HG03139 (cell line): Measurements from ENCODE around the gene TMEM236.
A peak's percentile ranks its signal among the peaks of the same experiment; 100 is the strongest.

Experiments
- ATAC-seq: cut with Tn5 transposase; IDR thresholded peaks from one replicate; pipeline ENCODE4 v1.9.1; 2021; ENCODE audit not compliant: unreplicated experiment

Gene TMEM236

DNA sequence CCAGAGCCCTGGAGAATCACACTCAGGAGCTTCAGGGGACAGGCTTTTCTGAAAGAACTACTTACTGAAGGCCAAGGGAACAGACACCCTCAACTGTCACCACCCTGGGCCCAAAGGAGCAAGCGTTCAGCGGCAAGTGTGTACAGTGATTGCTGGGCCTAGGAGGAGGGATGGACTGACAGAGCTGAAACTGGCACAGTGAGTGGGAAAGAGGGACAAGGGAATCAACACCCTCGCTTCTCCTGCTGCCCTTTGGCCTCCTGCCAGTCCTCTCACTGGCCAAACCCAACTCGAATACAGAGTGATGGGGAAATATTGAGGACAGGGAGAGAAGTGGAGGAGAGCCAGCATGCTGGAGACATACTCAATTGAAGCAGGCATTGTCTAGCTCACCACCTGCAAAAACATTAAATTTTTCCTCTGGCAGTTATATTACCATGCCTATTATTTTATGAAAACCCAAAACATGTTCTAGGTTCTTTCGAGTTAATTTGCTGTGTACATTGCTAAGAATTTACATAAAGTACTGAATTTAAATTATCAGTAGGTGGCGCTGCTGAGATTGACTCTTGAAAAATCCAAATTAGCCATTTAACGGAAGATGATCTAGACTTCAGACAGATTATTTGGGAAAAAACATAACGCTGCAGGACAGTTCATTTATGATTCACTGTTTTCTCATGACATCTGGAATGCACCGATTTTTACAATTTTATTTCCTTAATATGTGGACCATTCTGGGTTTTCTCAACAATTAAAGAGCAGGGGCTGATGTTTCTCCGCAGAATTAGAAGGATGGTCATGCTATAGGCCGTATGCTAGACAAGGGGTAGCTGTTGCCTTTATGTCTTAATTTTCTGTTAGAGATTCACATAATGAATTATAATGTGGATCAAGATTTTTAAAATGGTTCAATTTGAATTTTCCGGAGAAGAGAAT, 14.7 kb upstream of the TMEM236 start:
- no peak for ATAC-seq

DNA sequence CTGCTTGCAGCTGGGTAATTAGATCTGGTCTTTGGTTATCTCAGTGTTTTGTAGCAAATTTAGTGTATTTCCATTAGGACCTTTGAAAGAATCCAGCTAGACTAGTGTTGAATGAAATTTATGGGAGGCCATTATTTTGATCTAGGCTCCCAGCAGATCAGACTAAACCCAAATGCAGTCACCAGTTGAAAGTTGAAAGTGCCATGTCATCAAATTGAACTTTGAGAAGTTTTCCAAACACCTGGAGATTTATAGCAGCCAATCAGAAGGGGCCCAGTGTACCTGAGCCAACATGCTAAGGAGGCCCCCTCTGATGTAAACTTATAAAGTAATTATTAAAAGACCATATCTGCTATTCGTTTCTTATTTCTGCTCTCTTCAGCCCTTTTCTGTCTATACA, 11.3 kb upstream of the TMEM236 start:
- no peak for ATAC-seq

DNA sequence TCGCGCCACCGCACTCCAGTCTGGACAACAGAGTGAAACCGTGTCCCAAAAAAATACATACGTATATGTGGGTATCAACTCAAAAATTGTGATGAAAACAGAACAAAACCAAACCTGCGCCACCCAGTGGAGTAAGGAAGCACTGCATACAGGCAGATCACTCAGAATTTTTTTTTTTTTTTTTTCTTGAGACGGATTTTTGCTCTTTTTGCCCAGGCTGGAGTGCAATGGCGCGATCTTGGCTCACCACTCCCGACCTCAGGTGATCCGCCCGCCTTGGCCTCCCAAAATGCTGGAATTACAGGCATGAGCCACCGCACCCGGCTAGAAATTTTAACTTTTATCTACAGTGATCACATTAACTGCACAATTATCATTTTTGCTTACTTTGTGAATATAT, 9.1 kb upstream of the TMEM236 start:
- no peak for ATAC-seq

DNA sequence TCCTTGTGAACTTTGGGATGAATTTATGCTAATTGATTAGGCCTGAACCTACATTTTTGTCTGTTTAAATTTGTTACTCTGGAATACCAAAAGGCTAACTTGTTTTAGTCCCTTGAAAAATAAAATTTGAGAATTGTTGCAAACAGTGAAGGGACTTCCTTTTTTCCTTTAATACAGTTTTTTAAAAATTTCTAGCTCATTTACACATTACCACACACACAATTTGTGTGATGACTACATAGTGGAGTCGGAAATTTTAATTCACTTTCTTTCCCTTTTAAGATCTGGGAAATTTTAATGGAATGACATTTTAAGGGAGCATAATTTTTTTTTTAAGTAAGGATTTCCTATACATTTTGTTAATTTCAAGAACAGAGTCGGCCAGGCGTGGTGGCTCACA, 8.6 kb upstream of the TMEM236 start:
- ATAC-seq = no peak

DNA sequence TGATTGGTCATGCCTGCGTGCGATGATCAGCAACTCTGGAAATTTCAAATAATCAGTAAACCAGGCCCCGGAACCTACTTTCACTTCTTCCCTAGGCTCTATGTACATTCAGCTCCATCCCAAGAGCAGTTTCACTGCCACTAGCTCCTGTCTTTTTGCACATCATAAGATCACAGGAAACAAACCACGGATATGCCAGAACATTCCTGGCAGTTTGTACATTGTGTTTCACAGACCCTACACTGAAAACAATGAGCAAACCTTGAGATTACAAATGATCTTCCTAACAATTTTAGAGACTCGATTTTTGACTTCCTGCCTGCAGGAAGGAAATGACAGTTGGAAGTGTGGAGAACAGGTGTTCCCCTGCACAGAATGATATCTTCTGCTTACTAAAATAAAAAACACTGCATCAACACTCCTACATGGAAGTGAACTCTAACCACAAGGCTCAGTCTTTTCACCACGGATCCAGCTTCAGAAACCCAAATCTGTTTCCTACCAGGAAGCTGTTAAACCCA, 7.6 kb upstream of the TMEM236 start:
- no peak for ATAC-seq

DNA sequence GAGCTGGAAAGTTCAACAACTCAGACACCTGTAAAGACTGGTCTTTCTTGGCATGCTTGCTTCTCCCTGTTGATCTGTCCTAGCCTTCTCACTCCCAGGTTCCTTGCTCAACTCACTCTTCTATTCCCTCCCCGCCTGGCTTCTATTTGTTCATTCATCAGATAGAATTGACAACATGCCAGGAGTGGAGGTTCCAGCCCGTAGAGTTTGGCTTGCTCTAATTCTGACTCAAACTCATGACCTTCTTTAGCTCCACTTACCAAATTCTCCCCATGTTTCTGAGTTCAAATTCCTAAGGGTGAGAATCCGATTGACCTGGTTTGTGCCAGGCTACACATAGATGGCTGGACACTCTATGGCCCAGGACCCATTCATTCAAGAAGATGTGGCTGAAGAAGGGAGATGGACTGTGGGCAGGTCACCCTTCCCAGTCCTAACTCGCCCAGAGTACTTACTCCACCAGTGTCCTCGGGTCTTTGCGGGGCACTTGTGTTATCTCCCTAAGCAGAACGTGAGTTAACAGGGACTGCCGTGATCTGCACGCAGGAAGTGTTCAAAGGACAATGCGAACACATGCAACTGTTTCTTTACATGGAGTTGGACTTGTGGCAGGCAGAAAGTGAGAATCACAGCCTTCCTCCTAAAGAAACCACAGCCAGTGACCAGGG, 4.0 kb upstream of the TMEM236 start:
- ATAC-seq = no peak

DNA sequence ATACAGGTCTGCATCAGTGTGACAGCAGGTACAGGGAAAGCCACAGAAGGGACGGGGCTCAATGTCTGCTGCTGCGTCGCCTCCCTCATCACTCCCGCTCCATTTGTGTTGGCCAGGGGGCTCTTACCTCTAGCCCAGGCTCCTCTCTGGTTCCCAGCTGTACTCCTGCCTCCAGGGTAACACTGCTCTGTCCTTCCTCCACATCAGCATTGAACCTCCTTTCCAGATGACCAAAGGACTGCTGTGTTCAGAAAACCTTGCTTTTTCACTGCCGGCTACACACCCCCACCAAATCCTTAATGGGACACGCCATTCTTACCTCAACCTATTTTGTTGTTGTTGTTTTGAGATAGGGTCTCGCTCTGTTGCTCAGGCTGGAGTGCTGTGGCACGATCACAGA, 2.1 kb upstream of the TMEM236 start:
- ATAC-seq = no peak

DNA sequence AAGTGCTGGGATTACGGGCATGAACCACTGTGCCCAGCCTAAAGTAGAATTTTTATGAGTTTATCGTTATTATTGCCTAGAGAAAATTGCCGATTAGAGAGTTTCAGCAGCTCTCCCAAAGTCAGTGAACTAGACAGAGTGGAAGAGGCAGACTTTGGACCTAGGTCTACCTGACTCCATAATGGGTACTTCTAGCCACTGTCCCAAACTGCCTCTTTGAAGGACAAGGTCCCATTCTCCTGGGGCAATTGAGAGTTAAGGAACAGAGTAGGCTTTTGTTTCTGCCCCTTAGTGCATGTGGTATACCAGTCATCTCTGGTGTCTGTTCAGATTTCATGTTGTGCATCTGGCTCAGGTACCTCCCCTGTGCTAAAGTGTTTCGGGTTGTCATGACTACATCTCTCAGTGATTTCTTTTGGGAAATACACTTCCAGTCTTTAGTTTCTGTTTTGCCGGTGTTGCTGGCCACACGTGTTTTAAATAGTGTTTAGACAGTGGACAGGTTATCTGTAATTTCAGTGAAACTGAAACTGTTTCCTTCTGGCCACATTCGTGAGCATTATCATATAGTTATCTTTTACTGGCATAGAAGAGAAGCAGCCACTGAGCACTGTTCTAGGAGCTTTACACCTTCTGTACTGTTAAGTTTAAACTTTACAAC, 4.7 kb downstream of the TMEM236 start:
- ATAC-seq = peak; percentile 92

DNA sequence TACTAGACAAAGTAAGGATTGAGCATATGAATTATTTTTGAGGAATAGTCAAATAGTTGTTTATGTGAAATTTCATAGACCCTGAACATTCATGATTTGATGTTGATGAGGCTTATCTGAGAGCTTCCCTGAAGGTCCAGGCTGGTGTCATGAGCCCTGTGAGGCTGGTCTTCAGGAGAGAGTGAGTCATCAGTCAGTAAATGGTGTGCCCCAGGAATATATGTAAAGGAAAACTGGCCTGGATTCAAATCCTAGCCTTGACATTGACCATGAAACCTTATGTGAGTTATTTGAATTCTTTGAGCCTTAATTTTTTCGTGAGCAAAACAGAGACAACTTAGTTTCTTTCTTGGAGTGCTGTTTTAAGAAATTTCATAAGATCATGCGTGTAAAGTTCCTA, 6.2 kb downstream of the TMEM236 start:
- ATAC-seq = no peak

DNA sequence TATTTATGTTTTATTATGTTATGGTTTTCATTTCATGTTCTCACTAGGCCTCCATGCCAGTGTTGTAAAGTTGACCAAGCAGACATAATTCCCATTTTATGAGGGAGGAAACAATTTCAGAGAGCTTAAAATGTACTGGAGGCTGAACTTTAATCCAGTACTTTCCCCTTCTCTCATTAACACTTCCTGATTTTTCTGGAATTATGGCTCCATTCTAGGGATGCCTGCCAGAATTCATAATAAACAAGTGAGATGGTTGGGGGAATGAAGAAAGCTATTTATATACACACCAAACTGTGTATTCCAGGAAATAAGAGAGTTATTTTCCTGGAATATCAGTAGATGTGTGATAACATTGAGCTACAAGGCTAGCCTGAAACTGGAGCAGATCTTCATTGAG, 6.9 kb downstream of the TMEM236 start:
- ATAC-seq = no peak

DNA sequence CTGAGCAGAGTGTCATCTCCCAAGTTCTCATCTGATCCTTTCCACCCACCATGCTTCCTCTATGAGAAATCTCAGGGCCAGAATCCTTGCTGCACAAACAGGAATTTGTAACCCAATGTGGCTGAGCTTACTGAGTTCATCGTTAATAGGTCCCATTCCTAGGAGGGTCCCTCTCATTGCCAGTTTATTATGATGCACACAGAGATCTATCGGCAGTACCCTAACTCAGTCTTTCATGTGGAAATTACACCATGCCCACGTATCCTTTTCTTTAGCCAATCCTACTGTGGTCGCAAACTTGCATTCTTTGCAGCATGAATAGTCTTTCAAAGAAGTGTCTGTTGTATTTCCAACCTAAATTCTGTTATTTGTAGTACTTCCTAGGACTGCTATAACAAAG, 12.1 kb downstream of the TMEM236 start:
- ATAC-seq = no peak

DNA sequence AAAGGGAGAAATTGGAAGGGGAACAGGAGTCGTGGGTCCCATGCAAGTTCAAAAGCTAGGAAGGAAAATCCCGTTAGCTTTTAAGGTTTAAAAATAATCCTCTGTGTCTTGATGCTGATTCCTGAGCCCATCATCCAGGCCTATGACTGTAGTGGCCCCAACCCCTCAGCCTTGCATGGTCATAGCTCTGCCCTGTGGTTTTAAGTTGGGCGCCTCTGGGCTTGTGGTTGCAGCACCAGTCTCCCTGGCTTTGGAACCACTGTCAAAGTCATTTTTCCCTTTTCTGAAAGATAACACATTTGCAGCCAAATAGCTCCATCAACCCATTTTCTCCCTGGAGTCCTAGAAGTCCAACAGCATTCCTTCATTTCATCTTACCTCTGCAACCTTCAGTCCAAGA, 13.6 kb downstream of the TMEM236 start:
- ATAC-seq = no peak

DNA sequence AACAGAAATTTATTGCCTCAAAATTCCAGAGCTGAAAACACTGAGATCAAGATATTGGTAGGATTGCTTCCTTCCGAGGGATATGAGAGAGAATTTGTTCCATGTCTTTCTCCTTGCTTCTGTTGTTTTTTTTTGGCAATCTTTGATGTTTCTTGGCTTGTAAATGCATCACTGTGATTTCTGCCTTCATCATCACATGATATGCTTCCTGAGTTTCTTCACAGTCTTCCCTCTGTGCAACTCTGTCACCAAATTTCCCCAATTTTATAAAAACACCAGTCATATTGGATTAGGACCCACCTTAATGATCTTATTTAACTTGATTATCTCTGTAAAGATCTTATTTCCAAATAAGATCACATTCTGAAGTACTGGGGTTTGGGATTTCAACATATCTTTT, 14.7 kb downstream of the TMEM236 start:
- ATAC-seq = no peak

DNA sequence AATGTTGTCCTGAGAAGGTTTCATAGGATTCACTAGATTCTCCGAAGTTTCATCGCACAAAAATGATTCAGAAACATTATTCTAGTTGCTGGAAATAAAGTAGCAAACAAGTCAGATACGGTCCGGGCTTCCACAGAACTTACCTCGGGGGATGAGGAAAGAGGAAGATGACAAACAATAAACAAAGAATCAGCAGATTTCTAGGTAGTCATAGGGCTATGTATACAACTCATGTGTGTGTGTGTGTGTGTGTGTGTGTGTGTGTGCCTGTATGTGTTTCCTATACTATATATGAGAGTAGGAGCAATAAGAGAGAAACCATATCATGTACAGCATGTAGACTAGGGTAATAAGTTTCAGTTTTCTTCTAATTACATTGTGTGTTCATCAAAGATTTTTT, 16.5 kb downstream of the TMEM236 start:
- ATAC-seq = no peak

DNA sequence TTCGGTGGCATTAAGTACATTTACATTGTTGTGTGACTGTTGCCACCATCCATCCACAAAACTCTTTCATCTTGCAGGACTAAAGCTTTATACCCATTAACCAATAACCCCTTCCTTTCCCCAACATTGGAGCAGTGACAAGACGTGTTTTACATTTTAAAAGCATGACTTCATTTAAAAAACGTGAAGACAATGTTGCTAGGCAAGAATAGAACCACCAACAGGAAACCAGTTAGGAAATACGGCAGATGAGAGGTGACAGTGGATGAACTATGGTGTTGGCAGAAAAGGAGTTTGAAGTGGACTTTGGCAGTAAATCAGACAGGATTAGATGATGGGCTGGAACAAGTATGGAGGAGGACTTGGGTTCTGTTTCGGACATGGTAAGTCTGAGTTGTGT, 17.0 kb downstream of the TMEM236 start:
- ATAC-seq = no peak

DNA sequence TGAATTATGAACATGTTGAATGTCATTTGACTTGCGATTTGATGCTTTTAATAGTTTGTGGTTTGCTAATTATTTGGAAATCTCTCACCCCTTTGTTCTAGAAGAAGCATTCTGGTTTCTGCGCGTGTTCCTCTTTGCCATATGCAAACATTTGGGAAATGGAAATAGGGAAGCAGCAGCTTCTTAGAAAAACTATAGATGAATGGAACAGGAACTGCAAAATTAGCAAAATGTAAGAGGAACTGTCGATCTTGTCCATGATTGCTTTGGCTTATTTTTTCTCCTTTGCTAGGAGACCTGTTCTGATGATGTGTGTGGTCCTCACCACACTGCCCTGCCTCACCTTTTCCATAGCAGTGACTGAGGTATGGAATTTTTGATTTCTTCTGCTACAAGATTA, 19.0 kb downstream of the TMEM236 start:
- no peak for ATAC-seq

DNA sequence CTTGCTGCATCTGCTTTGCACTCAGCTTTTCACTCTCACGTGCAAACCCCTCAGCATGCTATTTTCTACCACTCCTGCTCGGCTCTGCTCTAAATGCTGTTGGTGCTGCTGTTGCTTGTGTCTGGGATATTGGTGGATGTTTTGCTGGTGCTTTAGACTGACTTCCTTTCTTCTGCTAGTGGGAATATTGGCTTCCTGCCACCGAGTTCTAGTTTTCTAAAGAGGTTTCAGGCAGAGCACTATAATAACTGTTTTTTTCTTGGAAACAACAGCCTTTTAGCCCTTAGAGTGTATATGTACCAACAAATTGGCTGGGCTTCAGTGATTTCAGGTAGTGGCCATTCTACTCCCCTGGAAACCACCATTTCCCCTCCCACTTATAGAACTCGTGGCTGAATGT, 27.8 kb downstream of the TMEM236 start:
- ATAC-seq = no peak

DNA sequence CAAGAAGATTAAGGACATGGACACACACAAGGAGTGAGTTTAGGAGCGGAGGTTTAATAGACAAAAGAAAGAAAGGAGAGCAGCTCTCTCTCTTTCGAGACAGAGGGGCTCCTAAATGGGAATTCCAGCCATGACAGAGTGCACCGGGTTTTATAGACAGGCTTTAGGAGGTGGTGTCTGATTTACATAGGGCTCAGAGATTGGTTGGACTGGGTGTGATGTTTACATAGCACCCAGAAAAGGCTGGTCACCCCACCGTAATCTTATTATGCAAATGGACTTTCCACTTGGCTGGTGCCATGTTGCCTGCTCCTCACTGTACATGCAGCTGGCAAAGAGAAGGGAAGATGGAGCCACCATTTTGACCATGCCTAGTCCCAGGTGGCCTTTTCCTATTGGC, 28.7 kb downstream of the TMEM236 start:
- no peak for ATAC-seq

DNA sequence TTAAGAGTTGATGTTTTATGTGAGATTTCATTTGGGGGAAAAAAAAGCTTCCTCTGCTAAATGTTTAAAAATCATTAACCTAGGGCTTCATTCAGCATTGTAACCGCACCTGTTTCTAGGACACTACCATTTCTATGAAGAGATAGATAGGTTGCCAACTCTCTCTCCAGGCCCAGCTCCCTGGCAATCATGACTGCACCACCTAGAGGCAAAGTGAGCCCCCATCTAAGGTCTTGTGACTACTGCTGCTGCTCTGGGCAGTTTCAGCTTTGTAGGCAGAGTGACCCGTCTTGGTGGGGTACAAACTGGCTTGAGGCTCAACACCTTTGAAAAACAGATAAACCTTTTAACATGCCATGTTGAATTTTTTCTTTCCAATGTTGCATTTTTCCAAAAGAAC, 29.9 kb downstream of the TMEM236 start:
- no peak for ATAC-seq

DNA sequence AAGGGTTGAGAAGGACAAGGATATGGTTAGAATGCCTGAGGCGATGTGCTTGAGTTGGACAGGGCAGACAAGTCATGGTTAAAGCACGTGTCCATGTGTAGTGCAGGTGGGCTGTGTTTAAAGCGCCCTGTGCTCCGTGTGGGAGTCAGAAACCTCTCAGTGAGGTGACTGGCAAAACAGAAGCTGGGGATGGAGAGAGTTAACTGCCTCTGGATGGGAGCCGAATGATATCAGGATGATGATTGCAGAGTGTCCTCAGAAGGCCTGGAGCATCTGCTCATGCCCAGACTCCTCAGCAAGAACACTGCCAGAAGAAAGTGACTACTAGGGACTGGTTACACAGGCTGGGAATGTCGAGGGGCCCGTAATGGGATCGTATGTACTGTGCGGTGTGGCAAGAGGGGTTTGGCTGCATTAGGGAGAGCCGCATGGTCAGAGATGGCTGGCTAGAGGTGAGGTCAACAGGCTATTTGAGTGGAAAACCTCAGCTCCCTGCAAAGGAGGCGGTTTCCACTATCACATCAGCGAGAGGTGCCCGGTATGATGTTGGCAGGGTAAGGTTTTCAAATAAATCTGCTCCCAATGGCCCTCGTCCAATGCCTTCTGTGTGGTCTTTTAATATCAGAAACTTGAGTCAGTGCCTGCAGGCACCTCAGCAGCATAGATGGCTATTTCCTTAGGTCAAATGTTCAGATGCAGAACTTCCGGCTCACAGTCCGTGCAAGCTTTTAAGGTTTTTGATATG, 31.1 kb downstream of the TMEM236 start:
- ATAC-seq = no peak

DNA sequence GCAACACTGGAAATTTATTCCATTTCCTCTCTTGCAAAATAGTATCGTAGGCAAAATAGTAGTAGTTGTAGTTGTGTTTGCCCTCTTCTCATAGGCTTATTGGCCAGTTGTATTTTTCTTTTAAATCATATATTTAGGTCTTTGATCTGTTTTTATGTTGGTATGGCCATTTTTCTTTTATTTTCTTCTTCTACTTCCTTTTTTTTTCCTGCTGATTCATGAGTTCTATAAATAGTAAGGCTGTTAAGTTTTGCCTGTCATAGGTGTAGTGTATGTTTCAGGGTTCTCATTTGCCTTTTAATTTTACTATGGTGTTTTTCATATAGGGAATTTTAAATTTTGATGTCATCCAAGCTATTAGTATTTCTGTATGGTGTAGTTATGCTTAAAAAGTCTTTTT, 31.8 kb downstream of the TMEM236 start:
- ATAC-seq = no peak
